Transverse colon (tissue), 3 donors: ENCODE data around the gene KIFC3.

Experiments used
- EP300 ChIP-seq: sonication (generic); formaldehyde crosslinking; IDR thresholded peaks from one replicate; pipeline ENCODE4 v1.6.1; 2017; ENCODE audit warnings: antibody characterized with exemption, low read depth
- POLR2A ChIP-seq: fragments of 450-650 bp; IDR thresholded peaks from one replicate; pipeline ENCODE4 v1.6.1; 2016; ENCODE audit warnings: antibody characterized with exemption, mild to moderate bottlenecking, moderate library complexity
- TF ChIP-seq, protein P1 (sequence below), 5 experiments: fragments of 200-600 bp in 3 of 5; fragments of 450-650 bp in 2 of 5; sonication (generic) in 3 of 5; IDR thresholded peaks; 1 replicate in 2 of 5; 2 replicates in 3 of 5; pipeline ENCODE4 v1.5.1; 2016 to 2017; ENCODE audit warnings: antibody characterized with exemption in 5 of 5, inconsistent platforms in 3 of 5, mild to moderate bottlenecking in 2 of 5, moderate library complexity in 1 of 5

DNA sequence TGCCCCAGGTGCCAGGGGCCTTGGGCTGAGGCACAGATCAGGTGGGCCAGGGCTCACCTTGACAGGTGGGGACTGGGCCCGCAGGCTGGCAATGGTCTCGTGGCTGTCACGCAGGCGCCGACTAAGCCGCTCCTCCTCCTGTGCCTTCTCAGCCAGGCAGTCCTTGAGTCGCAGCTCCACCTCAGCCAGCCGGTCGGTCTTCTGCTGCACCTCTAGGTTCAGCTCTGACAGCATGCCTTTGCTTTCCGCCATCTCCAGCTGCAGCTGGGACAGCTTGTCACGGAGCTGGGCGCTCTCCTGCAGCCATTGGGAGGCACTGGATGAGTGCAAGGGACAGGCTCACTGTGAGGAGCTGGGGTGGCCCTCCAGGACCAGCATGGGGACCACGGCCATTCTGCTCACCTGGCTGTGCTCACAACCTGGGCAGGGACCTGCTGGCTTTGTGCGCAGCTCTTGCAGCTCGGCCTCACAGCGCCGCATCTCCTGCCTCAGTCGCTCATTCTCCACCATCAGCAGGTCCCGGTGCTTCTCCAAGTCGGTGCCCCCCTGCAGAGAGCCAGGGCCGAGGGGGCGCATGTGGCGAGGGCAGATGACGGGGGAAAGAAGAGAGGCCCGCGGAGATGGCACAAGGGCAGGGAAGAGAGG, 31.0 kb downstream of the KIFC3 start:
- TF ChIP-seq, protein P1, sequence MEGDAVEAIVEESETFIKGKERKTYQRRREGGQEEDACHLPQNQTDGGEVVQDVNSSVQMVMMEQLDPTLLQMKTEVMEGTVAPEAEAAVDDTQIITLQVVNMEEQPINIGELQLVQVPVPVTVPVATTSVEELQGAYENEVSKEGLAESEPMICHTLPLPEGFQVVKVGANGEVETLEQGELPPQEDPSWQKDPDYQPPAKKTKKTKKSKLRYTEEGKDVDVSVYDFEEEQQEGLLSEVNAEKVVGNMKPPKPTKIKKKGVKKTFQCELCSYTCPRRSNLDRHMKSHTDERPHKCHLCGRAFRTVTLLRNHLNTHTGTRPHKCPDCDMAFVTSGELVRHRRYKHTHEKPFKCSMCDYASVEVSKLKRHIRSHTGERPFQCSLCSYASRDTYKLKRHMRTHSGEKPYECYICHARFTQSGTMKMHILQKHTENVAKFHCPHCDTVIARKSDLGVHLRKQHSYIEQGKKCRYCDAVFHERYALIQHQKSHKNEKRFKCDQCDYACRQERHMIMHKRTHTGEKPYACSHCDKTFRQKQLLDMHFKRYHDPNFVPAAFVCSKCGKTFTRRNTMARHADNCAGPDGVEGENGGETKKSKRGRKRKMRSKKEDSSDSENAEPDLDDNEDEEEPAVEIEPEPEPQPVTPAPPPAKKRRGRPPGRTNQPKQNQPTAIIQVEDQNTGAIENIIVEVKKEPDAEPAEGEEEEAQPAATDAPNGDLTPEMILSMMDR (IDR thresholded peaks at IDR 0.05), result no peak
- TF ChIP-seq POLR2A, result no peak
- TF ChIP-seq EP300, result no peak
